Measurements from ENCODE around the gene FBXL7.

DNA sequence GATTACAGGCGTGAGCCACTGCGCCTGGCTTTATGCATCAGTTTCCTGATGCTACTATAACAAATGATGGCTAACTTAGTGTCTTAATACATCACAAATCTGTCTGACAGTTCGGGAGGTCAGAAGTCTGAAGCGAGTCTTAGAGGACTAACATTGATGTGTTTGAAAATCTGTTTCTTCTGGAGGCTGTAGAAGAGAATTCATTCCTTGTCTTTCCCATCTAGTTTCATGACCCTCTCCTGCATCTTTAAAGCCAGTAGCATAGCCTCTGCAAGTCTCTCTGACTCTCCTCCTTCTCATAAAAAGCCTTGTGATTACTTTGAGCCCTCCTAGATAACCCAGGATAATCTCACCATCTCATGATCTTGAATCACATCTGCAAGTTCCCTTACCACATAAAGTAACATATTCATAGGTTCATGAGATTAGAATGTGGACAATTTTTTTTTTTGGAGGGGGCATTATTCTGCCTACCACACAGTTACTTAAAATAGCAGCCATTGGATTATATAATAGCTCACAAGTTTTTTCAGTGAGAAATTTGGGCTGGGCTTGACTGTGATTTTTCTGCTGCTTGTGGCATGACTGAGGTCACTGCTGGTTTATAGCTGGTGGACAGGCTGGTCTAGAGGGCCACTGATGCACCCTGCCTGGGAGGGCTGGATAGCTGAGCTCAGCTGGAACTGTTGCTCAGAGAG is 134.8 kb downstream of the FBXL7 start:
- TF ChIP-seq, protein P1, sequence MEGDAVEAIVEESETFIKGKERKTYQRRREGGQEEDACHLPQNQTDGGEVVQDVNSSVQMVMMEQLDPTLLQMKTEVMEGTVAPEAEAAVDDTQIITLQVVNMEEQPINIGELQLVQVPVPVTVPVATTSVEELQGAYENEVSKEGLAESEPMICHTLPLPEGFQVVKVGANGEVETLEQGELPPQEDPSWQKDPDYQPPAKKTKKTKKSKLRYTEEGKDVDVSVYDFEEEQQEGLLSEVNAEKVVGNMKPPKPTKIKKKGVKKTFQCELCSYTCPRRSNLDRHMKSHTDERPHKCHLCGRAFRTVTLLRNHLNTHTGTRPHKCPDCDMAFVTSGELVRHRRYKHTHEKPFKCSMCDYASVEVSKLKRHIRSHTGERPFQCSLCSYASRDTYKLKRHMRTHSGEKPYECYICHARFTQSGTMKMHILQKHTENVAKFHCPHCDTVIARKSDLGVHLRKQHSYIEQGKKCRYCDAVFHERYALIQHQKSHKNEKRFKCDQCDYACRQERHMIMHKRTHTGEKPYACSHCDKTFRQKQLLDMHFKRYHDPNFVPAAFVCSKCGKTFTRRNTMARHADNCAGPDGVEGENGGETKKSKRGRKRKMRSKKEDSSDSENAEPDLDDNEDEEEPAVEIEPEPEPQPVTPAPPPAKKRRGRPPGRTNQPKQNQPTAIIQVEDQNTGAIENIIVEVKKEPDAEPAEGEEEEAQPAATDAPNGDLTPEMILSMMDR (IDR thresholded peaks at IDR 0.05) = no peak
- TF ChIP-seq EZH2 (IDR thresholded peaks at IDR 0.05) = no peak
- TF ChIP-seq EZH2phosphoT487 (IDR thresholded peaks at IDR 0.05) = no peak
